Duodenal mucosa (tissue), 2 donors: ENCODE data around the gene C11orf91.
"Not testable (repeated sequence)": the region's sequence is repeated elsewhere in the genome, so short reads cannot be mapped to it uniquely, and the experiment has no call there.

Experiments
- H3K27ac ChIP-seq: one replicate; pipeline ENCODE4 v1.7.0; 2013; ENCODE audit warnings: low read depth, low read length
- H3K27me3 ChIP-seq, 2 donors: one replicate each; pipeline ENCODE4 v1.7.0; 2013; ENCODE audit warnings: low read length in 2 of 2, control low read depth in 1 of 2; ENCODE audit not compliant: insufficient read depth in 2 of 2, control insufficient read depth in 1 of 2
- H3K36me3 ChIP-seq, 2 donors: one replicate each; pipeline ENCODE4 v1.7.0; 2013; ENCODE audit warnings: low read length in 2 of 2, control low read depth in 1 of 2; ENCODE audit not compliant: insufficient read depth in 2 of 2, control insufficient read depth in 1 of 2
- H3K4me1 ChIP-seq, 2 donors: one replicate each; pipeline ENCODE4 v1.7.0; 2013; ENCODE audit warnings: low read length in 2 of 2, control low read depth in 1 of 2; ENCODE audit not compliant: insufficient read depth in 2 of 2, control insufficient read depth in 1 of 2
- H3K4me3 ChIP-seq, 2 donors: one replicate each; pipeline ENCODE4 v1.7.0; 2013; ENCODE audit warnings: low read length in 2 of 2, low read depth in 1 of 2
- H3K9ac ChIP-seq, 2 donors: one replicate each; pipeline ENCODE4 v1.7.0; 2013; ENCODE audit warnings: low read length in 2 of 2, low read depth in 1 of 2
- H3K9me3 ChIP-seq, 2 donors: one replicate each; pipeline ENCODE4 v1.7.0; 2013; ENCODE audit warnings: low read length in 2 of 2, control low read depth in 1 of 2; ENCODE audit not compliant: control insufficient read depth in 1 of 2

Gene C11orf91

GRCh38 chr11:33678616-33679015 is 22.0 kb downstream of the C11orf91 start:
- H3K9me3 ChIP-seq, H3K4me1 ChIP-seq, H3K4me3 ChIP-seq, H3K27me3 ChIP-seq, H3K36me3 ChIP-seq, H3K27ac ChIP-seq, H3K9ac ChIP-seq: not testable (repeated sequence)

GRCh38 chr11:33674035-33674814 is 26.4 kb downstream of the C11orf91 start:
- Histone ChIP-seq H3K4me1 (no peaks in the 10 kb centered on the region), H3K4me3 (no peak overlapping the region), H3K9ac (no peak overlapping the region), H3K27me3 (no peaks in the 10 kb centered on the region), H3K27ac (no peak overlapping the region), H3K9me3 (no peaks in the 10 kb centered on the region), H3K36me3 (no peaks in the 10 kb centered on the region)

- Histone ChIP-seq H3K4me1 (no peaks in the 10 kb centered on the region), H3K9me3 (no peaks in the 10 kb centered on the region), H3K9ac (no peak overlapping the region)
Observed at GRCh38 chr11:33672273-33672672, 28.4 kb downstream of the C11orf91 start.

GRCh38 chr11:33670250-33671011 is 30.2 kb downstream of the C11orf91 start:
- Histone ChIP-seq H3K9ac (no peak overlapping the region), H3K4me1 (no peaks in the 10 kb centered on the region), H3K9me3 (no peaks in the 10 kb centered on the region), H3K36me3 (no peaks in the 10 kb centered on the region), H3K4me3 (no peak overlapping the region), H3K27ac (no peak overlapping the region), H3K27me3 (no peaks in the 10 kb centered on the region)

More at GRCh38 chr11:33672273-33672672, 28.4 kb downstream of the C11orf91 start:
- H3K4me3 ChIP-seq = no peak overlapping the region
- no peaks in the 10 kb centered on the region for H3K36me3 ChIP-seq
- no peak overlapping the region for H3K27ac ChIP-seq
- H3K27me3 ChIP-seq = no peaks in the 10 kb centered on the region

- Histone ChIP-seq H3K9ac (no peak overlapping the region), H3K27me3 (no peaks in the 10 kb centered on the region), H3K9me3 (no peaks in the 10 kb centered on the region), H3K36me3 (no peaks in the 10 kb centered on the region), H3K4me1 (no peaks in the 10 kb centered on the region), H3K27ac (no peak overlapping the region), H3K4me3 (no peak overlapping the region)
Observed at GRCh38 chr11:33669598-33670249, 30.9 kb downstream of the C11orf91 start.

- H3K4me3 ChIP-seq = no peak overlapping the region
- H3K27ac ChIP-seq = no peak overlapping the region
- no peaks in the 10 kb centered on the region for H3K36me3 ChIP-seq
- H3K4me1 ChIP-seq = no peaks in the 10 kb centered on the region
- H3K9ac ChIP-seq = no peak overlapping the region
- H3K27me3 ChIP-seq = no peaks in the 10 kb centered on the region
- H3K9me3 ChIP-seq = no peaks in the 10 kb centered on the region
Observed at GRCh38 chr11:33668951-33669596, 31.6 kb downstream of the C11orf91 start.

GRCh38 chr11:33668468-33668825 is 32.2 kb downstream of the C11orf91 start:
- Histone ChIP-seq H3K4me3 (no peak overlapping the region), H3K4me1 (no peaks in the 10 kb centered on the region), H3K9ac (no peak overlapping the region), H3K36me3 (no peaks in the 10 kb centered on the region), H3K27me3 (no peaks in the 10 kb centered on the region), H3K27ac (no peak overlapping the region), H3K9me3 (no peaks in the 10 kb centered on the region)

- H3K9me3 ChIP-seq = no peaks in the 10 kb centered on the region
- no peaks in the 10 kb centered on the region for H3K4me1 ChIP-seq
- no peak overlapping the region for H3K27ac ChIP-seq
- H3K27me3 ChIP-seq = no peaks in the 10 kb centered on the region
- H3K9ac ChIP-seq = no peak overlapping the region
- no peak overlapping the region for H3K4me3 ChIP-seq
- H3K36me3 ChIP-seq = no peaks in the 10 kb centered on the region
Observed at GRCh38 chr11:33667819-33668467, 32.7 kb downstream of the C11orf91 start.

- H3K27ac ChIP-seq = no peak overlapping the region
- no peak overlapping the region for H3K4me3 ChIP-seq
- H3K36me3 ChIP-seq = no peaks in the 10 kb centered on the region
- H3K9ac ChIP-seq = no peak overlapping the region
- H3K27me3 ChIP-seq = no peaks in the 10 kb centered on the region
- H3K4me1 ChIP-seq = no peaks in the 10 kb centered on the region
- H3K9me3 ChIP-seq = no peaks in the 10 kb centered on the region
Observed at GRCh38 chr11:33665350-33666106, 35.1 kb downstream of the C11orf91 start.
